HEK293T (cell line): ENCODE data around the gene PML.

Experiments used
- ARNT ChIP-seq: fragments of 450-650 bp; IDR thresholded peaks from 2 replicates; pipeline ENCODE4 v1.6.1; 2017; ENCODE audit warnings: mild to moderate bottlenecking
- BHLHE40 ChIP-seq: fragments of 450-650 bp; IDR thresholded peaks from 2 replicates; pipeline ENCODE4 v1.6.1; 2016; ENCODE audit warnings: mild to moderate bottlenecking, moderate library complexity, borderline replicate concordance
- ELF4 ChIP-seq: fragments of 450-650 bp; IDR thresholded peaks from 2 replicates; pipeline ENCODE4 v1.6.1; 2017; ENCODE audit warnings: antibody characterized with exemption
- FOXA1 ChIP-seq: fragments of 450-650 bp; IDR thresholded peaks from 2 replicates; pipeline ENCODE4 v1.6.1; 2016; ENCODE audit warnings: mild to moderate bottlenecking
- FOXK2 ChIP-seq: fragments of 450-650 bp; IDR thresholded peaks from 2 replicates; pipeline ENCODE4 v1.6.1; 2016; ENCODE audit warnings: mild to moderate bottlenecking
- FOXM1 ChIP-seq: fragments of 450-650 bp; IDR thresholded peaks from 2 replicates; pipeline ENCODE4 v1.6.1; 2017; ENCODE audit warnings: mild to moderate bottlenecking, borderline replicate concordance
- PKNOX1 ChIP-seq: fragments of 450-650 bp; IDR thresholded peaks from 2 replicates; pipeline ENCODE4 v1.6.1; 2016
- SP1 ChIP-seq: fragments of 450-650 bp; IDR thresholded peaks from 2 replicates; pipeline ENCODE4 v1.6.1; 2017
- SUZ12 ChIP-seq: fragments of 450-650 bp; IDR thresholded peaks from 2 replicates; pipeline ENCODE4 v1.6.1; 2016; ENCODE audit warnings: mild to moderate bottlenecking
- TARDBP ChIP-seq: fragments of 450-650 bp; IDR thresholded peaks from 2 replicates; pipeline ENCODE4 v1.6.1; 2016
- ZNF384 ChIP-seq: fragments of 450-650 bp; IDR thresholded peaks from 2 replicates; pipeline ENCODE4 v1.6.1; 2016

- TF ChIP-seq FOXA1 (no peak), SP1 (no peak), BHLHE40 (no peak), FOXM1 (no peak), FOXK2 (no peak), SUZ12 (no peak), TARDBP (no peak), ARNT (no peak), PKNOX1 (no peak), ZNF384 (no peak), ELF4 (no peak)
Observed at GRCh38 chr15:73987681-73988444, 6.7 kb upstream of the PML start.
